NT2/D1 (cell line): Measurements from ENCODE around the gene NRXN2.

Source experiments
- SUZ12 ChIP-seq: IDR thresholded peaks from 2 replicates; pipeline ENCODE4 v1.6.1; 2011; ENCODE audit not compliant: insufficient read length, insufficient read depth; ENCODE audit errors: extremely low read depth
- YY1 ChIP-seq: IDR thresholded peaks from 2 replicates; pipeline ENCODE4 v1.6.1; 2011; ENCODE audit not compliant: insufficient read length, insufficient read depth
- ZNF274 ChIP-seq: IDR thresholded peaks from 2 replicates; pipeline ENCODE4 v1.6.1; 2011; ENCODE audit warnings: mild to moderate bottlenecking, low read depth, low read length

GRCh38 chr11:64754124-64754918 lies 31.3 kb upstream of the NRXN2 start:
- TF ChIP-seq YY1 (no peak), ZNF274 (no peak), SUZ12 (no peak)
